A549 (cell line): ENCODE measurements around the gene MAP2K1. TPM values are rescaled to one million over a fixed set of nuclear protein-coding genes. Genes with fewer than 3 reads are reported as not detected.
A peak's percentile ranks its signal among the peaks of the same experiment; 100 is the strongest.
"Not testable (repeated sequence)": the region's sequence is repeated elsewhere in the genome, so short reads cannot be mapped to it uniquely, and the experiment has no call there.

Experiments used
- ATAC-seq, 2 experiments: fragments of 200-7000 bp in 1 of 2; fragments of >200 bp in 1 of 2; cut with Nextera tagmentation in 1 of 2; cut with Tn5 transposase in 1 of 2; 3 replicates each; pipeline versions ENCODE4 v1.8.0 to v1.9.1; 2018 to 2020; ENCODE audit warnings: mild to moderate bottlenecking in 1 of 2, moderate library complexity in 1 of 2
- CTCF ChIA-PET: fragments of 300-600 bp; sonication (Branson Sonifier 250); formaldehyde crosslinking; extraction: SDS; loops from one replicate; lab custom pipeline; 2021; ENCODE audit warnings: antibody characterized with exemption, inconsistent platforms; lab: Yijun Ruan, JAX
- POLR2A ChIA-PET: fragments of 350-600 bp; formaldehyde crosslinking; extraction: SDS; loops from one replicate; lab custom pipeline; 2021; ENCODE audit warnings: antibody characterized with exemption, inconsistent platforms; lab: Yijun Ruan, JAX
- DNase-seq, 2 experiments: peaks; one replicate each; pipeline versions ENCODE4 v3.0.0 to v3.0.0-alpha.2; 2011 to 2016; ENCODE audit warnings: low read depth in 1 of 2, low spot score in 1 of 2
- FAIRE-seq: peaks from 2 replicates; lab custom pipeline; 2011; peaks lifted over from hg19 to GRCh38; lab: Jason Lieb, UNC
- H3K27ac ChIP-seq, 2 experiments: fragments of >200 bp; sonication (Bioruptor Twin); formaldehyde crosslinking; 3 replicates each; pipeline ENCODE4 v1.5.1; 2016 to 2017
- H3K4me1 ChIP-seq: fragments of >200 bp; sonication (Bioruptor Twin); formaldehyde crosslinking; 3 replicates; pipeline ENCODE4 v1.6.1; 2016
- H3K4me2 ChIP-seq: fragments of >200 bp; sonication (Bioruptor Twin); formaldehyde crosslinking; 3 replicates; pipeline ENCODE4 v1.6.1; 2016
- H3K4me3 ChIP-seq: fragments of >200 bp; sonication (Bioruptor Twin); formaldehyde crosslinking; 3 replicates; pipeline ENCODE4 v1.5.1; 2016
- H3K9me3 ChIP-seq: fragments of >200 bp; sonication (Bioruptor Twin); formaldehyde crosslinking; 3 replicates; pipeline ENCODE4 v1.6.1; 2016
- CEBPB ChIP-seq, 2 experiments: fragments of >200 bp in 1 of 2; sonication (Bioruptor Twin) in 1 of 2; formaldehyde crosslinking in 1 of 2; IDR thresholded peaks; 2 replicates each; pipeline ENCODE4 v1.6.1; 2012 to 2016
- CHD4 ChIP-seq: fragments of 200-600 bp; sonication (generic); IDR thresholded peaks from 2 replicates; pipeline ENCODE4 v1.6.1; 2016; ENCODE audit warnings: antibody characterized with exemption, mild to moderate bottlenecking, borderline replicate concordance
- EHF ChIP-seq: fragments of 250-450 bp; sonication (Bioruptor Pico); IDR thresholded peaks from 2 replicates; pipeline ENCODE4 v1.5.0; 2020; ENCODE audit warnings: mild to moderate bottlenecking
- EHMT2 ChIP-seq: fragments of 200-600 bp; sonication (generic); IDR thresholded peaks from 2 replicates; pipeline ENCODE4 v1.6.1; 2016; ENCODE audit warnings: antibody characterized with exemption, low read depth, mild to moderate bottlenecking, moderate library complexity
- HDAC2 ChIP-seq: fragments of 200-600 bp; sonication (generic); IDR thresholded peaks from 2 replicates; pipeline ENCODE4 v1.6.1; 2016
- HOXA7 ChIP-seq: fragments of 250-450 bp; sonication (Bioruptor Pico); IDR thresholded peaks from 2 replicates; pipeline ENCODE4 v1.5.0; 2020; ENCODE audit warnings: mild to moderate bottlenecking, moderate library complexity
- HOXB5 ChIP-seq: fragments of 250-450 bp; sonication (Bioruptor Pico); IDR thresholded peaks from 2 replicates; pipeline ENCODE4 v1.5.0; 2020; ENCODE audit warnings: mild to moderate bottlenecking, moderate library complexity
- JUNB ChIP-seq: fragments of >200 bp; sonication (Bioruptor Twin); formaldehyde crosslinking; IDR thresholded peaks from 2 replicates; pipeline ENCODE4 v1.6.1; 2016
- KDM5A ChIP-seq: fragments of 200-600 bp; sonication (generic); IDR thresholded peaks from 2 replicates; pipeline ENCODE4 v1.6.1; 2016; ENCODE audit warnings: antibody characterized with exemption, mild to moderate bottlenecking
- MAZ ChIP-seq: fragments of 150-350 bp; IDR thresholded peaks from 2 replicates; pipeline ENCODE4 v1.6.1; 2014; ENCODE audit warnings: antibody characterized with exemption, low read depth, low read length, borderline replicate concordance
- MYC ChIP-seq: IDR thresholded peaks from 2 replicates; pipeline ENCODE4 v1.6.1; 2012; ENCODE audit warnings: mild to moderate bottlenecking, inconsistent platforms, low read length, improper control_type of control experiment, borderline replicate concordance
- NPAS2 ChIP-seq: fragments of 250-450 bp; sonication (Bioruptor Pico); IDR thresholded peaks from 2 replicates; pipeline ENCODE4 v1.8.0; 2022; ENCODE audit warnings: mild to moderate bottlenecking, moderate library complexity, borderline replicate concordance
- NR3C1 ChIP-seq: fragments of >200 bp; sonication (Bioruptor Twin); formaldehyde crosslinking; IDR thresholded peaks from 3 replicates; pipeline ENCODE4 v1.6.1; 2017
- TFCP2L1 ChIP-seq: fragments of 250-450 bp; sonication (Bioruptor Pico); IDR thresholded peaks from 2 replicates; pipeline ENCODE4 v1.5.0; 2021; ENCODE audit warnings: mild to moderate bottlenecking
- TP53 ChIP-seq: fragments of 250-450 bp; sonication (Bioruptor Pico); IDR thresholded peaks from 2 replicates; pipeline ENCODE4 v1.5.0; 2021; ENCODE audit warnings: mild to moderate bottlenecking, moderate library complexity
- ZC3H11A ChIP-seq: fragments of 450-650 bp; IDR thresholded peaks from 2 replicates; pipeline ENCODE4 v1.6.1; 2014; ENCODE audit warnings: antibody characterized with exemption, mild to moderate bottlenecking
- ZFP36 ChIP-seq: fragments of 450-650 bp; IDR thresholded peaks from 2 replicates; pipeline ENCODE4 v1.6.1; 2014; ENCODE audit warnings: borderline replicate concordance; ENCODE audit not compliant: partially characterized antibody
- ZNF302 ChIP-seq: fragments of 250-450 bp; sonication (Bioruptor Pico); IDR thresholded peaks from 2 replicates; pipeline ENCODE4 v1.9.0; 2021; ENCODE audit warnings: inconsistent platforms, mild to moderate bottlenecking, moderate library complexity
- ZSCAN20 ChIP-seq: fragments of 250-450 bp; sonication (Bioruptor Pico); IDR thresholded peaks from 2 replicates; pipeline ENCODE4 v1.8.0; 2022; ENCODE audit warnings: mild to moderate bottlenecking, moderate library complexity
- WGBS: methylation state at CpG from one replicate; pipeline ENCODE4 v1.1.6; 2017; ENCODE audit errors: missing lambda C conversion rate; 5-methylcytosine and 5-hydroxymethylcytosine counted together
- polyA plus RNA-seq, 4 experiments: library from polyadenylated mRNA; depleted of rRNA in 3 of 4; stranded (reverse); fragments of >200 nt; fragmentation: RNase III in 1 of 4; extraction: RNeasy Plus Mini Kit Qiagen cat#74134 plus additional on column Dnase treatment in 1 of 4; gene quantifications; 2 replicates in 3 of 4; 3 replicates in 1 of 4; pipeline ENCODE4 v1.2.3, GENCODE V29; 2011 to 2017
- TF ChIP-seq, protein P1 (sequence below): fragments of >200 bp; sonication (Bioruptor Twin); formaldehyde crosslinking; IDR thresholded peaks from 3 replicates; pipeline ENCODE4 v1.5.1; 2016
- TF ChIP-seq, protein P2 (sequence below): fragments of 250-450 bp; sonication (Bioruptor Pico); IDR thresholded peaks from 2 replicates; pipeline ENCODE4 v1.5.0; 2021; ENCODE audit warnings: mild to moderate bottlenecking, moderate library complexity, borderline replicate concordance
- TF ChIP-seq, protein P3 (sequence below): fragments of 200-600 bp; sonication (generic); IDR thresholded peaks from 2 replicates; pipeline ENCODE4 v1.6.1; 2016; ENCODE audit warnings: antibody characterized with exemption, mild to moderate bottlenecking, moderate library complexity

The MAP2K1 gene
- polyA plus RNA-seq, 2 of the 4 experiments (the other 2 are of a cell fraction), result 30.3 to 41.9 TPM

DNA sequence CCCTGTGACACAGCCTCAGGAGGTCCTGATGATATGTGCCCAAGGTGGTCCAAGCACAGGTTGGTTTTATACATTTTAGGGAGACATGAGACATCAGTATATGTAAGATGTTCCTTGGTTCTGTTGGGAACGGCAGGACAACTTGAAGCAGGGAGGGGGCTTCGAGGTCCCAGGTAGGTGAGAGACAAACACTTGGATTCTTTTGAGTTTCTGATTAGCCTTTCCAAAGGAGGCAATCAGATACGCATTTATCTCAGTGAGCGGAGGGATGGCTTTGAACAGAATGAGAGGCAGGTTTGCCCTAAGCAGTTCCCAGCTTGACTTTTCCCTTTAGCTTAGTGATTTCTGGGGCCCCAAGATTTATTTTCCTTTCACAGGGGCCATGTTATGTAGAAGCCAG lies 84.1 kb downstream of the MAP2K1 start:
- H3K9me3 ChIP-seq, H3K27ac ChIP-seq, POLR2A ChIA-PET, ATAC-seq, DNase-seq, H3K4me3 ChIP-seq, H3K4me2 ChIP-seq, FAIRE-seq: not testable (repeated sequence)
- CTCF ChIA-PET, result interaction anchor here (0.8 to 4.7 kb wide), 7 partner anchors 12 to 84 kb away, joined by 3 to 24 read pairs (median 4); partner anchors contain the start of genes MAP2K1 and SNAPC5
- H3K4me1 ChIP-seq, result peaks cover 14% of the 10 kb centered on the region
- WGBS, result 92% methylated on average over 4 of the region's 4 CpGs

DNA sequence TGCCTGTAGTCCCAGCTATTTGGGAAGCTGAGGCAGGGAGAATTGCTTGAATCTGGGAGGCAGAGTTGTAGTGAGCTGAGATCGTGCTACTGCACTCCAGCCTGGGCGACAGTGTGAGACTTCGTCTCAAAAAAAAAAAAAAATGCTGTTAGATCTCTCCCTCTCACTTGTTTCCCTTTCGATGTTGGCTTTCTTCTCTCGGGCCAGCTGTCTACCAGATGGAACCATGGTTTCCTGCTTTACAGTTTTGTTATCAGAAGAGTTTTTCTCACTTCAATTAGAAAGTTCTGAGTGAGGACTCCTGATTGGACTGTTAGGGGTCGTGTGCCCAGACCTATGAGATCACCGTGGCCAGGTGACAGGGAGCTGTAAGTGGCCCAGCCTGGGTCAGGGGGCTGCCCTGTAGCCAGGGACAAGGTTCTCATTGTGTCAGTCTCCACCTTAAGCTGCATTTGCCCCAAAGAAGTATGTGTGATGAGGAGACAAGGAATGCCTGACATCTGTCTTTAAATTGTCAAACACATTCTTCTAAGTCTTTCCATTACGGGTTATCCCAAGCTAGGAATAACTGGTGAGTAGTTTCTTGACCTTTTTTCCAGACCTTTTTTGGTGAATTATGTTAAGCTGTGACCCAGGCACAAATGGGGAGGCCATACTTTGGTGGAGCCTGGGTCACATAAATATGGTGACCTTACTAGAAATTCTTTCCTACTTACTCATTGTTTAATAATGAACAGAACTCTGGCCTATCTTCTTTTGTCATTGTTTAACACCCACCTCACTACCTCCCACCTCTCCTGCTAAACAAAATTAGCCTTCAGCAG lies 85.7 kb downstream of the MAP2K1 start:
- ATAC-seq (peak in 1 of 2 experiments; percentile 29; a peak in 3 of 6 replicates), FAIRE-seq (no peak), DNase-seq (no peak)
- no peak overlapping the region for H3K4me3 ChIP-seq
- peak overlapping the region; percentile 54 for H3K4me2 ChIP-seq
- ChIA-PET CTCF (interaction anchor here (0.8 to 2.4 kb wide), 7 partner anchors 10 to 381 kb away, joined by 3 to 12 read pairs (median 3); partner anchors contain the start of gene MAP2K1), POLR2A (interaction anchor here (1.0 kb wide), 1 partner anchor 85 kb away, joined by 3 read pairs; the partner anchor contains the start of gene MAP2K1)
- TF ChIP-seq KDM5A (no peak), MYC (no peak), TP53 (CRISPR knock-in tag) (no peak), ZC3H11A (no peak), EHMT2 (no peak), MAZ (no peak), JUNB (no peak)
- TF ChIP-seq, protein P1, sequence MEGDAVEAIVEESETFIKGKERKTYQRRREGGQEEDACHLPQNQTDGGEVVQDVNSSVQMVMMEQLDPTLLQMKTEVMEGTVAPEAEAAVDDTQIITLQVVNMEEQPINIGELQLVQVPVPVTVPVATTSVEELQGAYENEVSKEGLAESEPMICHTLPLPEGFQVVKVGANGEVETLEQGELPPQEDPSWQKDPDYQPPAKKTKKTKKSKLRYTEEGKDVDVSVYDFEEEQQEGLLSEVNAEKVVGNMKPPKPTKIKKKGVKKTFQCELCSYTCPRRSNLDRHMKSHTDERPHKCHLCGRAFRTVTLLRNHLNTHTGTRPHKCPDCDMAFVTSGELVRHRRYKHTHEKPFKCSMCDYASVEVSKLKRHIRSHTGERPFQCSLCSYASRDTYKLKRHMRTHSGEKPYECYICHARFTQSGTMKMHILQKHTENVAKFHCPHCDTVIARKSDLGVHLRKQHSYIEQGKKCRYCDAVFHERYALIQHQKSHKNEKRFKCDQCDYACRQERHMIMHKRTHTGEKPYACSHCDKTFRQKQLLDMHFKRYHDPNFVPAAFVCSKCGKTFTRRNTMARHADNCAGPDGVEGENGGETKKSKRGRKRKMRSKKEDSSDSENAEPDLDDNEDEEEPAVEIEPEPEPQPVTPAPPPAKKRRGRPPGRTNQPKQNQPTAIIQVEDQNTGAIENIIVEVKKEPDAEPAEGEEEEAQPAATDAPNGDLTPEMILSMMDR, result no peak
- H3K9me3 ChIP-seq, result no peaks in the 10 kb centered on the region
- 79% methylated on average over 8 of the region's 8 CpGs for WGBS
- H3K27ac ChIP-seq, result peak overlapping the region in 1 of 2 experiments; percentile 34; a peak in 2 of 6 replicates
- peaks cover 14% of the 10 kb centered on the region for H3K4me1 ChIP-seq

DNA sequence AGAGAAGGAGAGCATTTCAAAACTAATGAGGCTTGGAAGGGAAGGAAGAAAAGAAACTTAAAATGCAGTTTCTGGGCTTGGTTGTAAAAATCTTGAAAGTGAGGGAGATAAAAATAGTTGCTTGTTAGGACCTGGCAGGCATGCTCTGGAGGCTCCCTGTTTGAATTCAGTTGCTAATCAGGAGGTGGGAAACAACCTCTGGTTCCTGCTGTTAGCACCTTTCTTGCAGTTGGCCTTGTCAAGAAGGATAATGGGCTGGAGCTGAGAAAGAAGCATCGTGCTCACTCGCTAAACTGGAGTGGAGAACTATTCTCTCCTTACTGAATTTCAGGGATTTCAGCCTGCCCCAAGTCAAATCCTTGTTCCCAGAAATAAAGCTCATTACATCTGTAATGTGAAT lies 87.4 kb downstream of the MAP2K1 start:
- Histone ChIP-seq H3K9me3 (no peaks in the 10 kb centered on the region), H3K4me3 (no peak overlapping the region), H3K4me1 (peaks cover 14% of the 10 kb centered on the region), H3K4me2 (no peak overlapping the region), H3K27ac (no peak overlapping the region)
- POLR2A ChIA-PET, result no interaction called here
- no peak for DNase-seq
- no peak for FAIRE-seq
- 98% methylated on average over 2 of the region's 2 CpGs for WGBS
- CTCF ChIA-PET, result interaction anchor here (0.5 to 3.2 kb wide), 6 partner anchors 16 to 87 kb away, joined by 3 to 16 read pairs (median 6); partner anchors contain the start of genes MAP2K1 and SNAPC5
- ATAC-seq, result no peak
- no peak for TF ChIP-seq KDM5A
- no peak for TF ChIP-seq HOXB5 (CRISPR knock-in tag)
- TF ChIP-seq, protein P2, sequence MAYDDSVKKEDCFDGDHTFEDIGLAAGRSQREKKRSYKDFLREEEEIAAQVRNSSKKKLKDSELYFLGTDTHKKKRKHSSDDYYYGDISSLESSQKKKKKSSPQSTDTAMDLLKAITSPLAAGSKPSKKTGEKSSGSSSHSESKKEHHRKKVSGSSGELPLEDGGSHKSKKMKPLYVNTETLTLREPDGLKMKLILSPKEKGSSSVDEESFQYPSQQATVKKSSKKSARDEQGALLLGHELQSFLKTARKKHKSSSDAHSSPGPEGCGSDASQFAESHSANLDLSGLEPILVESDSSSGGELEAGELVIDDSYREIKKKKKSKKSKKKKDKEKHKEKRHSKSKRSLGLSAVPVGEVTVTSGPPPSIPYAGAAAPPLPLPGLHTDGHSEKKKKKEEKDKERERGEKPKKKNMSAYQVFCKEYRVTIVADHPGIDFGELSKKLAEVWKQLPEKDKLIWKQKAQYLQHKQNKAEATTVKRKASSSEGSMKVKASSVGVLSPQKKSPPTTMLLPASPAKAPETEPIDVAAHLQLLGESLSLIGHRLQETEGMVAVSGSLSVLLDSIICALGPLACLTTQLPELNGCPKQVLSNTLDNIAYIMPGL (CRISPR knock-in tag), result no peak
- no peak for TF ChIP-seq EHF (CRISPR knock-in tag)
- no peak for TF ChIP-seq NR3C1
- TF ChIP-seq TFCP2L1 (CRISPR knock-in tag), result no peak
- no peak for TF ChIP-seq HDAC2
- no peak for TF ChIP-seq CHD4
- no peak for TF ChIP-seq EHMT2
- TF ChIP-seq HOXA7 (CRISPR knock-in tag), result no peak
- TF ChIP-seq ZFP36, result no peak
- TF ChIP-seq CEBPB (IDR thresholded peaks at IDR 0.05), result no peak
- TF ChIP-seq, protein P3, sequence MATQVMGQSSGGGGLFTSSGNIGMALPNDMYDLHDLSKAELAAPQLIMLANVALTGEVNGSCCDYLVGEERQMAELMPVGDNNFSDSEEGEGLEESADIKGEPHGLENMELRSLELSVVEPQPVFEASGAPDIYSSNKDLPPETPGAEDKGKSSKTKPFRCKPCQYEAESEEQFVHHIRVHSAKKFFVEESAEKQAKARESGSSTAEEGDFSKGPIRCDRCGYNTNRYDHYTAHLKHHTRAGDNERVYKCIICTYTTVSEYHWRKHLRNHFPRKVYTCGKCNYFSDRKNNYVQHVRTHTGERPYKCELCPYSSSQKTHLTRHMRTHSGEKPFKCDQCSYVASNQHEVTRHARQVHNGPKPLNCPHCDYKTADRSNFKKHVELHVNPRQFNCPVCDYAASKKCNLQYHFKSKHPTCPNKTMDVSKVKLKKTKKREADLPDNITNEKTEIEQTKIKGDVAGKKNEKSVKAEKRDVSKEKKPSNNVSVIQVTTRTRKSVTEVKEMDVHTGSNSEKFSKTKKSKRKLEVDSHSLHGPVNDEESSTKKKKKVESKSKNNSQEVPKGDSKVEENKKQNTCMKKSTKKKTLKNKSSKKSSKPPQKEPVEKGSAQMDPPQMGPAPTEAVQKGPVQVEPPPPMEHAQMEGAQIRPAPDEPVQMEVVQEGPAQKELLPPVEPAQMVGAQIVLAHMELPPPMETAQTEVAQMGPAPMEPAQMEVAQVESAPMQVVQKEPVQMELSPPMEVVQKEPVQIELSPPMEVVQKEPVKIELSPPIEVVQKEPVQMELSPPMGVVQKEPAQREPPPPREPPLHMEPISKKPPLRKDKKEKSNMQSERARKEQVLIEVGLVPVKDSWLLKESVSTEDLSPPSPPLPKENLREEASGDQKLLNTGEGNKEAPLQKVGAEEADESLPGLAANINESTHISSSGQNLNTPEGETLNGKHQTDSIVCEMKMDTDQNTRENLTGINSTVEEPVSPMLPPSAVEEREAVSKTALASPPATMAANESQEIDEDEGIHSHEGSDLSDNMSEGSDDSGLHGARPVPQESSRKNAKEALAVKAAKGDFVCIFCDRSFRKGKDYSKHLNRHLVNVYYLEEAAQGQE, result no peak
- TF ChIP-seq NPAS2 (CRISPR knock-in tag), result no peak
- no peak for TF ChIP-seq ZNF302 (CRISPR knock-in tag)
- no peak for TF ChIP-seq TP53 (CRISPR knock-in tag)
- no peak for TF ChIP-seq ZSCAN20 (CRISPR knock-in tag)
- TF ChIP-seq, protein P1, result no peak
